Ramos (cell line): Measurements from ENCODE around the gene DNAI4.
"Not testable (repeated sequence)": the region's sequence is repeated elsewhere in the genome, so short reads cannot be mapped to it uniquely, and the experiment has no call there.

Experiments used
- in situ Hi-C: fragments of 300-500 bp; cut with MboI; formaldehyde crosslinking; loops from one replicate; pipeline ENCODE4 v1.14.3; 2022; ENCODE audit warnings: low sequenced_read_pairs; ENCODE audit not compliant: unreplicated experiment

DNAI4 gene, protein sequence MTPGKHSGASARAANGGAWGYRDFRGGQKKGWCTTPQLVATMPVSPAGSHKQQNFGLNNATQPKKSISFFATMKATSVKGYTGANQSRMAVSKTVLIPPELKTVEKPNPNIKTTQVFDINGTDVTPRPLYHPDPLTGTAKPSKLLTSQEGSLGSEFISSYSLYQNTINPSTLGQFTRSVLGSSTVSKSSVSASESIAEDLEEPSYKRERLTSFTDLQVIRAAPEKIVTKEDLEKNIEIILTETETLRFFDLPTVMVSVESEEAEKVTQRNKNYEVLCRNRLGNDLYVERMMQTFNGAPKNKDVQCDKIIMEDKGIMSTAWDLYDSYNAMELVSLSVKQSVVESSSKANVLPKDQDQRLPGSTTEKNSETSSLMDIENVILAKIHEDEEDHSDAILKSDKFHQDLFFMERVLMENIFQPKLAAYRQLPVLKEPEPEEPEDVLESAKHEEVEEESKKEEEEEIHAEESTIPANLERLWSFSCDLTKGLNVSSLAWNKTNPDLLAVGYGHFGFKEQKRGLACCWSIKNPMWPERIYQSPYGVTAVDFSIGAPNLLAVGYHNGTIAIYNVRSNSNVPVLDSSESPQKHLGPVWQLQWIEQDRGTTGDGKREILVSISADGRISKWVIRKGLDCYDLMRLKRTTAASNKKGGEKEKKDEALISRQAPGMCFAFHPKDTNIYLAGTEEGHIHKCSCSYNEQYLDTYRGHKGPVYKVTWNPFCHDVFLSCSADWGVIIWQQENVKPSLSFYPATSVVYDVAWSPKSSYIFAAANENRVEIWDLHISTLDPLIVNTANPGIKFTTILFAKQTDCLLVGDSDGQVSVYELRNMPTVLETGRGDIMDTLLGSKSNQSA

DNA sequence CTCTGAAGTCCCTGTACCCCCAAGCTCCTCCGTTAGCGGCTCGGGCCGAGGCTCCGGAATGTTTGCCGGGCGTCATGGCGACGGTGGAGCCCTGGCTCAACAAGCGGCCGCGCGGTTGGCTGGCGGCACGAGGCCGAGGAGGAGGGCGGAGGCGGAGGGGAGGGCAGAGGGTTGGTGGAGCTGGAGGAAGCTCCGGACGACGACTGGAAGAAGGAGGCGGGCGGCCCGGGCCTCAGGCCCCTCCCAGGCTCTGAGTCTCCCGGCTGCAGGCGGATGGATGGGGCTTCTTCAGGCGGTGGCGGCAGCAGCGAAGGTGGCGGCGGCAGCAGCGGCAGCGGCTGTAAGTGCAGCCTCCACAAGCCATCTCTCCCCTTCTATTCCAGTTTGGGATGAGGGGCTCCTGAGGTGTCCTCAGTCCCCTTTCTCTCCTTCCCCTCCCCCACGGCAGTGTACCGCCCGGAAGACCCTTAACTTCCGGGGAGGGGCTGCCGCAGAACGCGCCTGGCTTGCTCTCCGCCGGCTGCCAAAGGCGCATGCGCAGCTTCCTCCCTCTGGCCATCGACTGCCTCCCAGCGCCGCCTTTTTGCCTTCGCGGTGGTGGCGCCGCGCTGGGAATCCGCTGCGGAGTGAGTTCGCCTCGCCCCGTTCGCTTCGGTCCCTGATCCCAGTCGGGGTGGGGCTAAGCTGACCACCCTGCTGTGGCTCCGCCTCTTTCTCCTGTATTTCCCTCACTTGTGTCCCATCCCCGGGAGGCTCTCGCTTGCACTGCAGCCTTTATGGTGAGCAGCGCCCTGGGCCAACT is at the start of gene DNAI4, which contains the start of gene MIER1:
Gene DNAI4 (minus strand): TSS at position 101 of the 802 bp plus-strand sequence. CDS start 25 bp downstream, at position 76.
Gene MIER1 (plus strand): TSS at position 235 of the 802 bp plus-strand sequence. CDS start 39 bp downstream, at position 274.
- in situ Hi-C loops = no loop called here

DNA sequence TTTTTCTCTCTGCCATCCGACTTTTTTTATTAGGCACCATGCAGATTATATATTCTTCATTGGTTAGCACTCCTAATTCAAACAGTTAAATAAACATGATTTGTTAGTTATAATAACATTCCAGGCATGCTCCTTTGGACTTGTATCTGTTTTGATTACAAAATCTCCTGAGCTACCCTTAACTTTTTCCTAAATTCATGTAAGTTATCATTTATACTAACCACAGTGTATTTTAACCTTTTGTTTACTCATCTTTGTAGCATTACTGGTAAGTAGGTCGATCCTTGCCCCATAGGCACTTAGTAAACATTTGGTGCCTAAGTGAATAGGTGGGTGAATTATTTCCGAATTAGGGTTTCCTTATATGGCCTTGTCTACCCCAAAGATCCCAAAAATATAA is 43.9 kb upstream of the DNAI4 start:
- in situ Hi-C loops = no loop called here

DNA sequence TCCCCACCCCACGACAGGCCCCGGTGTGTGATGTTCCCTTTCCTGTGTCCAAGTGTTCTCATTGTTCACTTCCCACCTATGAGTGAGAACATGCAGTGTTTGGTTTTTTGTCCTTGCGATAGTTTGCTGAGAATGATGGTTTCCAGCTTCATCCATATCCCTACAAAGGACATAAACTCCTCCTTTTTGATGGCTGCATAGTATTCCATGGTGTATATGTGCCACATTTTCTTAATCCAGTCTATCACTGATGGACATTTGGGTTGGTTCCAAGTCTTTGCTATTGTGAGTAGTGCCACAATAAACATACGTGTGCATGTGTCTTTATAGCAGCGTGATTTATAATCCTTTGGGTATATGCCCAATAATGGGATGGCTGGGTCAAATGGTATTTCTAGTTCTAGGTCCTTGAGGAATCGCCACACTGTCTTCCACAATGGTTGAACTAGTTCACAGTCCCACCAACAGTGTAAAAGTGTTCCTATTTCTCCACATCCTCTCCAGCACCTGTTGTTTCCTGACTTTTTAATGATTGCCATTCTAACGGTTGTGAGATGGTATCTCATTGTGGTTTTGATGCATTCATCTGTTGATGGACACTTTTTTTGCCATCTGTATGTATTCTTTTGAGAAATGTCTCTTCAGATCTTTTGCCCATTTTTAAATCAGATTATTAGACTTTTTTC is 41.7 kb upstream of the DNAI4 start:
- in situ Hi-C loops = not testable (repeated sequence)

DNA sequence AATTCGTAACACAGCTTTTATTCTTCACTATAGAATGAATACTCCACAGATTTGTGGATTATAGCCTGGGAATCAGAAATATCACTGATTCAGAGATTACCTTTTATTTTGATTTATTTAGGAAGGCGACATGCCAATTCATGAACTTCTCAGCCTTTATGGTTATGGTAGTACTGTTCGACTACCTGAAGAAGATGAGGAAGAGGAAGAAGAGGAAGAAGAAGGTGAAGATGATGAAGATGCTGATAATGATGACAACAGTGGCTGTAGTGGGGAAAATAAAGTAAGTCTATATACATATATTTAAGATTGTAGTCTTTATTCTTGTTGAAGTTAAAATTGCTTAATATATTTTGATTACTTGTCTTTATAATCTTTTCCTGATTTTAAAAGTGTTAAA is 33.3 kb upstream of the DNAI4 start:
- in situ Hi-C loops = no loop called here

DNA sequence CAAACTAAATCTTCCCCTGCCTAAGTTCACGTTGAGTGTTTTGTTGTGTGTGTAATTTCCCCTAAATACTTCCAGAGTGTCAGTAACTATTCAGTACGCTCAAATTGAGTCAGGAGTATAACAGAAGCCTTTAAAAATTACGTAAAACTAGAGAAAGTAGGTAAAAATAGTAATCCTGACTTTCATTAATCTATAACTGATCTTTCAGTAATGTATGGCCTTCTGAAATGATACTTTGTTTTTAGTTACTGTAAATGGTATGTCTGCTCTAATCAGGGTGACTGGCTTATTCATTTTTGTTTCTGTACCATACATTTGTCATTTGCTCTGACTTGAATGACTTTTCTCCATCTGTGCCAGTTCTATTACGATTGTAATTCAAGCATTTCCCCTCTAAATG is 29.6 kb upstream of the DNAI4 start:
- in situ Hi-C loops = no loop called here

DNA sequence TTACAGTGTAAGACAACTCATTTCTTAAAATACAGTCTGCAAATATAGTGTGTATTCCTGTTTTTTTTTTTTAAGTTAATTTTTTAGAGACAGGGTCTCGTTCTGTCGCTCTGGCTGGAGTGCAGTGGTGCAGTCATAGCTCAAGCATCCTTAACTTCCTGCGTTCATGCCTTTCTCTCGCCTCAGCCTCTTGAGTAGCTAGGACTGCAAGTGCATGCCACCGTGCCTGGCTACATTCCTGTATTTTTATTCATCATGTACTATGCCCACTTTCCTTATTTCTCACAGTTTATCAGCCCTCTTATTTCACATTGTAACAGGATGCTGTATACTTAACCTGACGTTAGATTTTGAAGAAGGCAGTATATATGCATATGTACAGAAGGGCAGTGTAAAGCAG is 26.9 kb upstream of the DNAI4 start:
- in situ Hi-C loops = no loop called here

DNA sequence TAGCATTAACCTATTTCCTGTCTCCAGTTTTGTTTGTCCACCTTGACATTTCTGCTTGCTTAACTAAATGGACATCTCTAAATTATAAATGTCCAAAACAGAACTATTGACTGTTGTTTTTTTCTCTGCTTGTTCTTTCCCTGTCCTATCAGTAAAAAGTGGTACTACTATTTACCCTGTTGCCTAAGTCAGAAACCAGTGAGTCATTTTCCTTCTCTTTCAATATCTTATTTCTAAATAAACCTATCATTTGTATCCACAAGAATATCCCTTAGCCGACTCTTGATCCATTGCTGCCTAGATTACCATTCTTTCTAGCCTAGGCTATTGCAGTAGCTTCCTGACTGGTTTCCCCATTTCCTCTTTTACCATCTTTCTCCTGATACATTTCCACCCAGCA is 22.6 kb upstream of the DNAI4 start:
- in situ Hi-C loops = no loop called here

DNA sequence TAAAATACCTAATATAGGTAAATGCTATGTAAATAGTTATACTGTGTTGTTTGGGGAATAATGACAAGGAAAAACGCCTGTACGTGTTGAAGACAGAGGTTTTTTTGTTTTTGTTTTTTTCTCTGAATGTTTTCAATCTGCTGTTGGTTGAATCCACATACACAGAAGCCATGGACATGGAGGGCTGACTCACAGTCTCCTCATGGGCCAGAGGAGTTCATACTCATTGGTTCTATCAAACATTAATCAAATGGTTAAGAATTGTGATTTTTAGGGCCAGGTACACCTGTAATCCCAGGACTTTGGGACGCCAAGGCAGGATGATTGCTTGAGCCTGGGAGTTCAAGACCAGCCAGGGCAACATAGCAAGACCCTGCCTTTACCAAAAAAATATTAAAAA is 20.7 kb upstream of the DNAI4 start:
- in situ Hi-C loops = no loop called here

DNA sequence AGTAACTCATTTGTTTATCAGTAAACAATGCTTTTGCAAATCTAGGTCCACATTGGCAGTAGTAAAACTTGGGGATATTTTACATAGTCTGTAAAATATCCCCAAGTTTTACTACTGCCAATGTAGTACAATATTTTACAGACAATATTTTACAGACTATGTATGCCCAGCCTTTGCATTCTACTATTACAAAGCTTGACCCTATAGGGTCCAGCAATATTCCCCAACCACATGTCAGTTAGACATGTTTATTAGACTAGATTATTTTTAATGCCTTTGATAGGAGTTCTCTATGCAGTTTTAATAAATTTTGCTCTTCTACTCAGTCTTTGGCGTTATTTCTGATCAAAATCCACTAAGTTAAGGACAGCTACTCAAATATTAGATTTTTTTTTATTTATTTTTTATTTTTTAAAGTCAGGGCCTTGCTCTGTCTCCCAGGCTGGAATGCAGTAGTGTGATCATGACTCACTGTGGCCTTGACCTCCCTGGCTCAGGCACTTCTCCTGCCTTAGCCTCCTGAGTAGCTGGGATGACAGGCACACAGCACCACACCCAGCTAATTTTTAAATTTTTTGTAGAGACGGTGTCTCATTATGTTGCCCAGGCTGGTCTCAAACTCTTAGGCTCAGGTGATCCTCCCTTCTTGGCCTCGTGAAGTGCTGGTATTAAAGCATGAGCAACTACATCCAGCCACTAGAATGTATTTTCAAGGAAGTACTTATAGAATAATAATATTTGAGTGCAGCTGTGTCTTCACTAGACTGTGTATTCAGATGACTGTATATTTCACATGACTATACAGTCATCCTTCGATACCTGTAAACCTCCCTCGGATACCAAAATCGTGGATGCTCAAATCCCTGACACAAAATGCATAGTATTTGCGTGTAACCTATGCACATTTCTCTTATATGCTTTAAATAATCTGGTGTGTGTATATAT is 19.9 kb upstream of the DNAI4 start:
- in situ Hi-C loops = no loop called here

DNA sequence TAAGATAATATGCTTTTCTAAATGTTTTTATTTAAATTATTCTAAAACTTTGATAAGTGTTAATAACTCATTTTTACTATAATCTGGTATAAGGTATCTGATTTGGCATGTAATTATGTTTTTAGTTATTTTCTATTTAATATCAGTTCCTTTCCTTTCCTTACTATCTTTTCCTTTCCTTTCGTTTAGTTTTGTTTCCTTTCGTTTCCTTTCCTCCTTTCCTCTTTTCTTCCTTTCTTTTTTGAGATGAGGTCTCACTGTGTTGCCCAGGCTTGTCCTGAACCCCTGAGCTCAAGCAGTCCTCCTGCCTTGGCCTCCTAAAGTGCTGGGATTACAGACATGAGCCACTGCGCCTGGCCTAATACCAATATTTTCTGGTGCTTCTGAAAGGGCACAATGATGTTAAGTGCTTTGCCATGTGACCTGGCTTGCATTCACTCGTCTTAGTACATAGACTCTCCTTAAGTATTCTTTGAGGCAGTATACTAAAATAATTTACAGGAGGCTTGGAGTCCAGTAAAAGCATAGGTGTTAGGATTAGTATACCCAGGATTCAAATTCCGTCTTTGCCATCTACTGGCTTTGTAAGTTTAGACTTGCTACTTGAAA is 18.8 kb upstream of the DNAI4 start:
- in situ Hi-C loops = no loop called here

DNA sequence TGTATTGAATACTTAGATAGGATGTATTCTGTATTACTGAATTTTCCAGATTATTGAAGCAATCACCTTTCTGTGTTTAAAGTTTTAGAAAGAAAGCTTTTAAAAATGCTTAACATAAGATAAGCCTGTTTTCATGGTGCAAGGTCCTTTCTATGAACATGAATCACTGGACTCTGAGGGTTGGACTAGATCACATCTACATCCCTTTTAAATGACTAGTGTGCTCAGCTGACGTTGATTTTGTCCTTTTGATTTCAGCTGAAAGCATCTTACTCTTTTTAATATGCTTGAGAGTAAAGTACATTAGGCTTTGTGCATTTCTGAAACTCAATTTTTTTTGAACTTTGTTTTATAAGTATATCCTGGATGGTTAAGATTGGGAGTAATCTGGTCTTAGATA is 16.3 kb upstream of the DNAI4 start:
- in situ Hi-C loops = no loop called here

DNA sequence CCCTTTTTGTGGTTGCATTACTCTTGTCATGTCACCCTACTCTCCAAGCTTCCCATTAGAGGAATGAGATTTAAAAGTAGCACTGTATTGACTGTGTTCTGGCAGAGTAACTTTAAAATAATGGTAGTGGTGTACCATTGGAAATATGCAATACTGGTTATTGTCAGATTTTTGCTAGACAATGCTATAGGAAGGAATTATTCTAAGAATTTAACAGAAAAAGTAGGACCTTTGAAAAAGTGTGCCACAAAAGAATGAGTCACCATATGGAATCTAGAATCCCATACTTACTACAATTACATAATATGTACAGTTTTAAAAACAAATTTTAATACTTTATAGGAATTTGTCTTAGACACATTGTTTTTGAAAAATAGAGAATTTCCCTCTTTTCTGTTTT is 14.0 kb upstream of the DNAI4 start:
- in situ Hi-C loops = no loop called here

DNA sequence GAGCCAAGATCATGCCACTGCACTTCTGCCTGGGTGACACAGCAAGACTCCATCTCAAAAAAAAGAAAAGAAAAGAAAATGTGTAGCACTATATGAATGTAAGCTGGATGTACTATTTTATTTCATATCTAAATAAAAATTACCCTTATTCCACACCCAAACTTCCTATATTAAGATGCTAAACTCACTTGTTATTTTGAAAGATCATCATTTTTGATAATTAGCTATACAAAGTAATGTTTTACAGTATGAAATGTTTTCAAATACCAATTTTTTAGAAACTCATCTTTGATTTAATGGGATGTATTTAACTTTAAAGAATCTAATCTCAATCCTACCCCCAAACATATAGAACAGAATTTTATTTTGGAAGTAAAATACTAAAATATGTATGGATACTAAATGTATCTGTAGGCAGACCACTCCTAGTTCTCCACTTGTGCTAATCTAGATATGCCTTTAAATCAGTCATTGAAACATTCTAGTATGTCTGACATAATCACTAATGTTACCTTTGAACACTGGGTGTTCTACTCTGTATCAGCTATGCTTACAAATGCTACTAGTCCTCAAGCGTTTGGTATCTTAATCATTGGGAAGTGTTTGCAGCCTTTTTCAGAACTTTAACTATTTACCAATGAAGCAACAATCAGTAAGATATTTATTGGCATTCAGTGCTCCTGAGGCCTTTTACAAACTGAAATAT is 13.0 kb upstream of the DNAI4 start:
- in situ Hi-C loops = no loop called here

DNA sequence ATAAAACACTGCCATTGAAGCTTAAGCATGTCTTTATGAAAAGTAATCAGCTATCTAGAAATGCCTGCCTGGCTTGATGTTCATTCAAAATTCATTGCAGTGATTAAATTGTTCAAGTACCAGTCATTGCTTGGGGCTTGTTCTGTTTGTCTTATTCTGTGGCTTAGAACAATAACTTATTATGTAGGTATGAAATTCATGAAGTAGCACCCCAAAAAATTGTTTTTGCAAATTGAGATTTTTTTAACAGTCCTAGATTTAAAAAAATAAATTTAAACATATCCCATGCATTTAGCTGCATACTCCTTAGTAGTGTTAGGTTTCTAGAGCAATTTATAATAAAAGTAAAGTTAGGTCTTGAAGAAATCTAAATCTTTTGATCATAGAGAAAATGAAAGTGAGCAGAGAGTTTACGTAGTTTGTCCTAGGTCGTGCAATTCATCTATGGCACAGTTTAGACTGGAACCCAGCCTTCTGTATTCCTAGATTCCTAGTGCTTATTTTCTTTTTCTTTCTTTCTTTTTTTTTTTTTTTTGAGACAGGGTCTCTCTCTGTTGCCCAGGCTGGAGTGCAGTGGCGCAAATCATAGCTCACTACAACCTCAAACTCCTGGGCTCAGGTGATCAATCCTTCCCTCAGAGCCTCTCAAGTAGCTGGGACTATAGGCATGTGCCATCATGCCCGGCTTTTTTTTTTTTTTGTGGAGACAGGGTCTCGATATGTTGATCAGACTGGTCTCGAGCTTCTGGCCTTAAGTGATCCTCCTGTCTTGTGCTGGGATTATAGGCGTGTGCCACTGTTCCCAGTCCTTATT is 9.4 kb upstream of the DNAI4 start:
- in situ Hi-C loops = no loop called here

DNA sequence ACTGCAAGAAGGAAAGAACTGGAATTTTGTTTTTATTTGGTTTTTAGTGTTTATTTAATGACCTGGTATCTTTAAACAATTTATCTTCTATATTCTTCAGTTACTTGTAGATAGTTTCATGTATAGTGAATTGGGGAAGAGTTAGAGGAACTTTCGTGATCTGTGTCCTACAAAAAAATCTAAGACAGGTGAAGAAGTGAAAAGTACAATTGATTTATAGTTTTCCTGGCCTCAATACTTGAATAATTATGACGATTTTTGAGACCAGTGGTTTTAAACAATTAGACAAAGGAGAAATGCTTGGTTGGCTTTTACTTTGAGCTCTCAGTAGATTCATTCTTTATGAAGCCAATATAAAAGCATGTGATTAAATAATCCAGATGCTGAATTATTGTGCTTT is 7.6 kb upstream of the DNAI4 start:
- in situ Hi-C loops = no loop called here

DNA sequence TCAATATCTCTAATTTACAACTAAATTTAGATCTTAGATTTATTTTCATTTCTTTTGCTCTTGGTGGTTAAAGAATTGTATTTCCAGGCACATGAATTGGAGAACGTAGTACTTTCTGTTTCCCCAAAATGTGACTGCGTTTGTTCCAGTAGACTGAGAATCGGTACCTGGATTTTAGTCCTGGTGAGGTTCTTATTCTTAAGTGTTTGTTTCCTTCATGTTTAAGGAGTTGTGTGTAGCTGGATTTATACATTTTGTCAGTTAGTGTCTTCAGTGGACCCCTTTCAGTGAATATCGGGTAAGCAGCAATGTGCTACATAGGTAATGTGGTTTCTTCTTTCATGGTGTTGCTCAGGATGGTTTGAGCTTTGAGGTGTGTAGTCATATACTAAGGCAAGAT is 6.9 kb upstream of the DNAI4 start:
- in situ Hi-C loops = no loop called here

DNA sequence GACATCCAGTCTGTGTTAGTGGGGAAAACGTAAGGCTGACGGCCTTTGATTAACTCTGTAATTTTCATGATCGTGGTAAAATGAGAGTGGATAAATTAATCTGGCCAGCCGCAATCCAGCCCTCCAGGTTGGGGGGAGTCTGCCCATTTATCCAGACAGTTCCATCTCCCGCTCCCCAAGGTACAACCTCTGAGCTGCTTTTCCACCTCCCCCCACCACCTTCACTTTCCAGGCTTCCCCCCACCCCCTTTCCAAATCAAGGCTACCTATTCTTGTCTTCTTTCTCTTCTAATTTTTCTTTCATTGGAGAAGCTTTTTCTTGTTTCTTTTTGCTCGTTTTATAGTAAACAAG is 6.1 kb upstream of the DNAI4 start:
- in situ Hi-C loops = no loop called here
